Activated CD4-positive, alpha-beta T cell treated with anti-CD3 and anti-CD28 coated beads, Interleukin-2, amount 50 U/mL, for 4 hours (primary cell): ENCODE data around the gene ID3.

ENCODE experiments used
- DNase-seq, 2 experiments: peaks; one replicate each; pipeline ENCODE4 v3.0.0-alpha.2; 2020

Gene ID3, protein sequence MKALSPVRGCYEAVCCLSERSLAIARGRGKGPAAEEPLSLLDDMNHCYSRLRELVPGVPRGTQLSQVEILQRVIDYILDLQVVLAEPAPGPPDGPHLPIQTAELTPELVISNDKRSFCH

DNA sequence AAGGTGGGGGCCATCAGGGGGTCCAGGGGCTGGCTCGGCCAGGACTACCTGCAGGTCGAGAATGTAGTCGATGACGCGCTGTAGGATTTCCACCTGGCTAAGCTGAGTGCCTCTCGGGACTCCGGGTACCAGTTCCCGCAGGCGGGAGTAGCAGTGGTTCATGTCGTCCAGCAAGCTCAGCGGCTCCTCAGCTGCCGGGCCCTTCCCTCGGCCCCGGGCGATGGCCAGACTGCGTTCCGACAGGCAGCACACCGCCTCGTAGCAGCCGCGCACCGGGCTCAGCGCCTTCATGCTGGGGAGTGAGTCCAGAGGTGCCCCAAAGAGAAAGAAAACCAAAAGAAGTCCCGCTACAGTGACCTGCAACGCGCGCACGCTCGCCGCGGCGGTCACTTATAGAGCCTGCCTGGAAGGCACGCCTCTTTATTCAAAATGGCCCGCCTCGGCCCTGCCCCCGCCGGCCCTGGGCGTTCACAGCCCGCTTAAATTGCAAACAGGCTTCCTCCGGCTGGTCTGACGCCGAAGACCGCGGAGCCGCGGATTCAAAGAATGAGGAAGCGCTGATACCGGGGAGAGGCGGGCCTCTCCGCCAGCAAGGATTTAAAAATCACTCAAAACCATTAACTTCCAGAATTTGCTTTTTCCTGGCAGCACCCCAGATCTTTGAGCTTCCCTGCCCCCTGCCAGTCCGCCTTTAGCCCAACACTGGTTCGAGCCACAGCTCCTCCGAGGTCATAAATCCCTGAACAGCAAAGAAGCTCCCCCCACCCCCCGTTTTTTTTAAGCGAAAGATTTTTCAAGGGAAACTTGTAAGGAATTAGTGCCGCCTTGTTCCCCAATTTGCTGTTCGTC, at the start of gene ID3:
ID3 (minus strand) TSS at position 366 of the 849 bp plus-strand sequence; CDS start at position 291, 75 bp downstream.
- DNase-seq, result peak; percentile 87 to 90

DNA sequence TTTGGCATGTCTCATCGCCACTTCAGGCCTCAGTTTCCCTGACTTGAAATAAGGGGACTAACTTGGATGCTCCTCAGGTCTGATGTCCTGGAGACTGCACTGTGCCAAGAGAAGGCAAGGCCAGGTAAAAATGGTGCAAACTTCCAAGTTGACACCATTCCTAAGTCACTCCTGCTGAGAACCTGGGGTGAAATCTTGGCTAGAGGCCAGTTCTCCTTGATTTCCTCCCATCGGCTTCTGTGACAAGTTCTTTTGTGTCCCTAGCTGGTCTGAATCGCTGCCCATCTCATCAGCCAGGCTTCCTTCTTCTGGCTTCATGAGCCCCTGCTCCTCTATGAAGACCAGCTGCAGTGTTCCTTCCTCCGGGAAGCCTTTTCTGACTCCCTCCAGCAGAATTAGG, 48.6 kb upstream of the ID3 start:
- no peak for DNase-seq

DNA sequence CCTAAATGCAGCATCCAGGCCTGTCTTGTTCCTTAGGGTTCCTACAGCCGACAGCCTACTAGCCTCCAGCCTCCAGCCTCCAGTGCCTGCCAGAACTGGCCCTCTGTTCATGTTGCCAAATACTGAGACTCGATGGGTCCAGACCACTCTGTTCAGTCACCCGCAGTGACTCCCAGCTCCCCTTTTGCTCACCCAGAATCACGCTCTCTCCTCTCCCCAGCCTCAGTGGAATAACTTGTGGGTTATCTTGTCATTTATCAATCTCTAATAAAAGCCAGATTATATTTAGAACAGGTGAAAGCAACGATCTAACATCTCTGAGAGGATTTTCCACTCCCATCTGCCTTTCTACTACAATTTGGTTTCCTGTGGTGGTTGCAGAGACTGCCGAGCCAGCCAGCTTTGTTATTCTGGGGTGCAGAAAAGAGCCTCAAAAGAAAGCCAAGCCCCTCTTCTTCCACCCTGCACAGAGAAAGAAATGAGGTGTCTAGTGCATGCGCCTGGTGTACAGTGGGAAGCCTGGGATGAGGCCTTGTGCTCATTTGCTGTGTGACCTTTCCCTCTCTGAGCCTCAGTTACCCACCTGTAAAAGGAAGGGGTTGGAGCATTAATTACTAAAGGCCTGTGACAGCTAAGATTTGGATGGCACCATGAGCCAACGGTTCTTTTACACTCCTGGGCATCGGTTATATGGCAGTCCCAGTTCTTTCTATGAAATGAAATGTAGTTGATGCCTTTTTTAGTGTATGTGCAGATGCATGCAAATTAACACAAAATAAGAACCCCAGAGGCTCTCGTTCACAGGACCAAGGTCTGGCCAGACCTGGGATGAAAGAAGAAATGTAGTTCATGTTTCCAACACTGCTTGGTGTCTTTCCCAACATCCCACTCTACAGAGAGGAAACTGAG, 42.9 kb upstream of the ID3 start:
- no peak for DNase-seq

DNA sequence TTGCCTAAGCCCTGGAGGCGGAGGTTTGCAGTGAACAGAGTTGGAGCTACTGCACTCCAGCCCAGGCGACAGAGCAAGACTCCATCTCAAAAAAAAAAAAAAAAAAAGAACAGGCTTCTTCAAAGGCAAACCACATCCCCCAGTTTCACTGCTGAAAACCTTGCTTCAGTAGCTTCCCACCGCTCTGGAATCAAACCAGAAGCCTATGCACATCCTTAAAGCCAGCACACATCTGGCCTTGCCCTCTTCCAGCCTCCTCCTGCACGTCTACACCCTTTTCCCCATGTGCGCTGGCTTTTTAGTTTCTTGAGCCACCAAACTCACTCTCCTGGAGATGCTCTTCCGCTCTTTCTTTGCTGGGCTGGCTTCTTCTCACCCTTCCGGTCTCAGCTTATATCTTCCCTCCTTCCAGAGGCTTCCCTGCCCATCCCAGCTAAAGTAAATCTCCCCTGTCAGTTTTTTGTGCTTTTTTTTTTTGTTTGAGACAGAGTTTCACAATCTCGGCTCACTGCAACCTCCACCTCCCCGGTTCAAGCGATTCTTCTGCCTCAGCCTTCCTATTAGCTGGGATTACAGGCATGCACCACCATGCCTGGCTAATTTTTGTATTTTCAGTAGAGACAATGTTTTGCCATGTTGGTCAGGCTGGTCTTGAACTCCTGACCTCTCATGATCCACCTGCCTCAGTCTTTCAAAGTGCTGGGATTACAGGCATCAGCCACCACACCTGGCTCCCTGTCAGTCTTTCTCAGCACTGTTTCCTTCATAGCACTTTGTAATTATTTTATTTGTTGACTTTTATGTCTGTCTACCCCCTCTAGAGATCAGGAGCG, 42.0 kb upstream of the ID3 start:
- DNase-seq, result no peak

DNA sequence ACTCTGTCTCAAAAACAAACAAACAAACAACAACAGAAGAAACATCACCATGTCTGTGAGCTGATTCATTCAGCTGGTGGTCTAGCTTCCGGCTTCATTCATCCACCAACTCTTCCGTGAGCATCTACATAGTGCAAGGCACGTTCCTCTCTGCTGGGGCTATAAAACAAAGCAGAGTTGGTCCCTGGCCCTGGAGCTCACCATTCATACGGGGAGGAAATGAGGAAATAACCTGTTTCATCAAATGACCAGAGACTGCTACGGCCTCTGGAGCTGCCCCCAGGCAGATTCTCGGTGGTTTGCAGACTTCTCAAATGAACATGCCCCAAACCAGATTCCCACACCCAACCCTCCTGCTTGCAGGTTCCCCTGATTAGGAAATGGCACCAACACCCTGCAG, 41.0 kb upstream of the ID3 start:
- no peak for DNase-seq

DNA sequence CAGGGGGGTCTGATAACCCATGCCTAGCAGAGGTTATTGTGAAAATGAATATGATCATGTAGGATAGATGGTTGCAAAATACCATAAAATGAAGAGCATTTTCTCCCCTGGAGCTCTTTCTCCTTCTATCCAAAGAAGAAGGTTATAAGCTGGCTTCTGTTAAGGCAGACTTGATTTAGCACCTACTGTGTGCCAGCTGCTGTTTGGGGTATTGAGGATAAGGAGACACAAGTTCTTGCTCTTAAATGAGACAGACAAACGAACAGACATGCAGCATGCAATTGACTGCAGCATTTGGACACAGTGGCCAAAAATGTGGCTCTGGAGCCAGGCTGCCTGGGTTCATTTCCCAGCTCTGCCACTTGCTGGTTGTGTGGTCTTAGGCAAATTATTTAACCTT, 39.8 kb upstream of the ID3 start:
- DNase-seq, result no peak

DNA sequence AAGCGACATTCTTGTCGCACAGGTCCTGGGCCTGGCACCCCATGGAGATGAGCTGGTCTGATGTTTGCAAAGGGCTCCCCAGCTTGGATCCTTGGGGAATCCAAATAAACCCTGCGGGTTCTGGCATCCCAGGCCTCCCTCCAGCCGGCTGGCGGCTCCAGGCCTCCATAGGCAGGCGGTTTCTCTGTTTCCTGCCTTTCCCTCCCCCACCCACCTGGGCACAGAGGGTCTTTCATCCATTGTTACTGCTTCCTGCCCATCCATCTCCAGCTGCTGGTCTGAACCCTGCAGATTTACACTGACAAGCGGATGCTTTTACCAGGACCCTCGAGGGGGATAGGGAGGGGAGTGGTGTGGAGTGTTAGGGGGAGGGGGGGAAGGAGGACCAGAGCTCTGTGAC, 39.1 kb upstream of the ID3 start:
- no peak for DNase-seq

DNA sequence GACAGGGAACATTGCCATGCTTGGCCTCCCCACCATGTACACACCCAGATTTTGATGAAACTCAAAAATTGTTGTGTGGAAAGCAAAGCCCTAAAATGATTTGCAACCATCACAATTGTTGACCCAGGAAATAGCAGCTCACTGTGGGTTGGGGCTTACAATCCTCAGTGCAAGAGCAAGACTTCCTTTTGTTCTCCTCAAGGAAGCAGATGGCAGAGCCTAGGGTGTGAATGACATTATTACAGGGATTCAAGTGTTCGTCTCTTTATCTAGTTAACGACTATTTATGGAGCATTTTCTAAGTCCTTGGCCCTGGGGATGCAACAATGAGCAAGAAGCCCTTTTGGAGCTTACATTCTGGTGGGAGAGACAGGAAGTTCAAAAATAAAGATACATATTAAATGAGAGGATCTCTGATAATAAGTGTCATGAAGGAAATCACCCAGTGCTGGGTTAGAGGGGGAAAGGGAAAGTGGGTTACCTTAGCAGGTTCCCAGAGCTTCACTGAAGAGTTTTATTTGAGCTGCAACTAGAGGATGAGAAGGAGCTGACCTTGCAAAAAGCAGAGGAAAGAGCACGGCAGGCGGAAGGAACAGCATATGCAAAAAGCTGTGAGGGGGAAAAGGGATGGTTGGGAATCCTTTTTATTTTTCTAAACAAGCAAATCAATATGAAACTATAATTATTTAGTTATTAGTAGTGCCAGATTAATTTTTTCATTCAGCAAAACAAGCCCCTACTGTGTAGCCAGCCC, 38.5 kb upstream of the ID3 start:
- no peak for DNase-seq

DNA sequence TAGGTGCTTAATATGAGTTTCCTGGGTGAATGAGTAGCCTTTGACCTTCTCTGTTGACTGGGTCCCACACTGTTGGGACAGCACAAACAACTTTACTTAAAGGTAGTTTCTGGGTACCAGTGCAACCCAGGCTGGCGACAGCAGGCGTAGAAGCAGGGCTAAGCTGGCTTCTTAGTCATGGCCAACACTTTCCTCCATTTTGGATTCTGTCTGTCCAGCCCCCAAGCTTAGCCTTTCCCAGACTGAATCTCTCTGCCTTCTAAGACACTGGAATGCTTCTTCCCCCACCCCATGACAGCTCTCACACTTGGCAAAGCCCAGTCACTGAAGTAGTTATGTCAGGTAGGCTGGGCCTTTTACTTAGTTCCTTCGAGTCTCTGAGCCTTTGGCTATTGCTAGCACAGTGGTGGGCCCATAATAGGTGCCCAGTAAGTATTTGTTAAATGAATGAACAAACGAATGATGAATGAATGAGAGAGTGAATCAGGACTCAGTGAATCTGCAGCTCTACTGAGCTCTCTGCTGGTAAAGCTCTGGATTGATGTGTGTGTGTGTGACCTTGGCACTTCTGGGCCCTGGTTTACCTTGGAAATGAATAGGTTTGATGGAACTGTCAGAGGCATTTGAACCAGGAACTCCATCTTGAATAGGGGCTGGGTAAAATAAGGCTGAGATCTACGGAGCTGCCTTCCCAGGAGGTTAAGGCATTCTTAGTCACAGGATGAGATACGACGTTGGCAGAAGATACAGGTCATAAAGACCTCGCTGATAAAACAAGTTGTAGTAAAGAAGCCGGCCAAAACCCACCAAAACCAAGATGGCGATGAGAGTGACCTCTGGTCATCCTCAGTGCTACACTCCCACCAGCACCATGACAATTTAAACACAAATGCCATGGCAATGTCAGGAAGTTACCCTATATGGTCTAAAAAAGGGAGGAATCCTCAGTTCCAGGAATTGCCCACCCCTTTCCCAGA, 37.4 kb upstream of the ID3 start:
- no peak for DNase-seq

DNA sequence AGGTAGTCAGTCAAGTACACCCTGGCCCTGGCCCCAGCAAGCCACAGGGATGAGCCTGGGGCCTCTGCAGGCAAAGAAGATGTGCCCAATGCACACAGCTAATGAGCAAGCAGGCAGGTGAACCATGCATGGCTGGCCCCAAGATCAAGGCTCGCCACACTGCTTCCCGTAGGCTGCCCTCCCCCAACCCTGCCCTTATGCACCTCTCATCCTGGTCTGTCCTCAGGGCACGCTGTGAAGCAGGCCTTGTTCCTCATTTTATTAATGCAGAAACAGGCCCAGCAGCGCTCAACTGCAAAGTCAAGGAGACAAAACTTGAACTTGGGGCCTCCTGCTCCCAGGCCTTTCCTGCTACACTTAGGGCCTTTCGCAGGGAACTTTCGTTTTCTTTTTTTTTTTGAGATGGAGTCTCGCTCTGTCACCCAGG, 35.6 kb upstream of the ID3 start:
- no peak for DNase-seq

DNA sequence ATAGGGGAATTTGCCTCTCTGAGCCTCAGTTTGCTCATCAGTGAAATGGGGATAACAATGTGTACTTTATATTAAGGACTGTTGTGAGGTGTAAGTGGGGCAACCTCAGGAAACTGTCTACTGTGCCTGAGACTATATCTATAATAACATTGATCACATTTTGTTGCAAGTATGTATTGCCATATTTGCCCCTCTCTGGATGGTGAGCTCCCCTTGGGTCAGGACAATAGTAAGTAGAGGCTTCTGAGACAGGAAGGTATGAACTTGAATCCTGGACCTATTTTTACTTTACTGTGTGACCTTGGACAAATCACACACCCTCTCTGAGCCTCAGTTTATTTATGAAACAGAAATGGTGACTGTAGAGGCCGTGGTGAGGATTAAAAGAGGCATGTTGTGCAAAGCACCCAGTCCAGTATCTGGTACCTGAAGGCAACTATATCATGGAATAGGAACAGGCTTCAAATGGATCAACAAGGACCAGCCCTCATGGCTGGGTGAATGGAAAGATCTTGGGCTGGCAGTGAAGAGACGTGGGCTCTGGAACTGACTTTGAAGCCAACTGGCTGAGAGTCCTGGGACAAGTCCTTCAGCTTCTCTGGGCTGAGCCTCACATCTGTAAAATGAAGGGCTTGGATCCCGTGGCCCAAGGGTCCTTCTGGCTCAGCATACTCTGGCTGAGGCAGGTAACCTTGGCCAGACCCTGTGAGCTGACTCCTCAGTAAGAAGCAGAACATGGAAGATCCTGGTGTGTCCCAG, 35.0 kb upstream of the ID3 start:
- no peak for DNase-seq

DNA sequence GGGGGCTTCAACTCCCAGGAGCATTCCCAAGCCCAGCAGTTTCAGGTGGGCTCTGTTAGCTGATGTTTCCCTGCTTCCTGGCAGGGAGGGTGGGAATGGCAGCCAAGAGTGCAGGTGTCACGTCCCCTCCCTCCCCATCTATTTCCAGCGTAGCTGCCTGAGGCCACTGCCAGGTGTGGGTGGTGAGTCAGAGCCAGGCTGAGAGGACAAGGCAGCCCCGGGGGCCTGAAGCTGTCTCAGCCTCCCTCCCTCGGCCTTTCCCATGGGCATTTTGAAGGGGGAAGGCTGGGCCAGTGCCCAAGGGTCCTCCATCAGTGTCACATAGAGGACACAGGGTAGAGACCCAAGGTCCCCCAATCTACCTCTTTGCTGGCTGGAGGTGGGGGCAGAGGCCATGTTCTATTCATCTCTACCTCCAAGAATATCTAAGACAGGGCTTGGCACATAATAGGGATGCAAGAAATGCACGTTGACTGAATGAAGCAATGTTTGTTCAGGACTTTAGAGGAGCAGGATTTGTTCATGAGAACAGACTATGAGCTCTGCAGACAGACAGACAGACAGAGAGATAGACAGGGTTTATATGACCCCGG, 34.4 kb upstream of the ID3 start:
- no peak for DNase-seq

DNA sequence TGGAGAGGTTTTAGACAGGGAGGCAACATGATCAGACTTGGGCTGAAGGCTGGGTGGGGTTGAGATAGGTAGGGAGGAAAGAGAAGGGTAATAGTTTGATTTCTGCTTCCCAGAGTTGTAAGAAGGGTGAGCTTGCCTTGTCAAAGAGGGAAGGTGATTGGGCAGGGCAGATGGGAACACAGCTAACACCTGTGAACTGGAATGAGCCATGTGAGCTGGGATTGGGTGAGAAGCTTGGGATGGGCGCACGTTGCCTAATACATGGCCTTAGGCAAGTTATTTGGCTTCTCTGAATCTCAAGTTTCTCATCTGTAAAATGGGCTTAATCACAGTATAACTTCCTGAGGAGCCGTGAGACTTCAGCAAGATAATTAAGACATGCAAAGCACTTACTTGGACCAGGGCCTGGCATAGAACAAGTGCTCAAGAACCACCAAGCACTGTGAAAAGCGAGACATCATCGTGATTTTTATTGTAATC, 33.8 kb upstream of the ID3 start:
- no peak for DNase-seq

DNA sequence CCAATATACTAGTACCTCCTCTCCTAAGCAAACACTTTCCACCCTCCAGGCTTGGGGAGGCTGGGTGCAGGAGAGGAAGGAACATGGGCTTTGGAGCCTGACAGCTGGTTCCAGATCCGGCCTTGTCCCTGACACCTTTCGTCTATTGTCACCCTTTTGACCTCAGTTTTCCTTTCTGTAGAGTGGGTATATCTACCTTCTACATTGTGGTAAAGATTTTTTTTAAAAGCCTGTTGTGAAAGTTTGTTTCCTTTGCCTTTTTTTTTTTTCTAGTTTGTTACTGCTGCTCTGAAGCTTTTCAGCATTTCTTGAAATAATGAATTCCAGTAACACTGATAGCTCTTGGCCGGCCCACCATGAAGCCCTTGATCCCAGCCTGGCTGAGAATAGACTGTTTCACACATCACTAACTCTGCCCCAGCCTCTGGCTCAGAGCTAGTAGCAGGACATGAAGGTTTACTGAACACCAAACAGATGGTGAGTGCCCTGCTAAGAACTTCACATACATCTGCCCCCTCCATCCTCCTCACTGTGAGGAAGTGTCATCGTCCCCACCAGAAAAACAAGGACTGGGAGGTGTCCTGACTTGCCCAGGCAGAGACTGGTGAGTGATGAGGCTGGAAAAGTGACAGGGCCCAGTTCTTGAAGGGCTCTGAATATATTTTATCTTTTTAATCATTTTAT, 33.0 kb upstream of the ID3 start:
- no peak for DNase-seq

DNA sequence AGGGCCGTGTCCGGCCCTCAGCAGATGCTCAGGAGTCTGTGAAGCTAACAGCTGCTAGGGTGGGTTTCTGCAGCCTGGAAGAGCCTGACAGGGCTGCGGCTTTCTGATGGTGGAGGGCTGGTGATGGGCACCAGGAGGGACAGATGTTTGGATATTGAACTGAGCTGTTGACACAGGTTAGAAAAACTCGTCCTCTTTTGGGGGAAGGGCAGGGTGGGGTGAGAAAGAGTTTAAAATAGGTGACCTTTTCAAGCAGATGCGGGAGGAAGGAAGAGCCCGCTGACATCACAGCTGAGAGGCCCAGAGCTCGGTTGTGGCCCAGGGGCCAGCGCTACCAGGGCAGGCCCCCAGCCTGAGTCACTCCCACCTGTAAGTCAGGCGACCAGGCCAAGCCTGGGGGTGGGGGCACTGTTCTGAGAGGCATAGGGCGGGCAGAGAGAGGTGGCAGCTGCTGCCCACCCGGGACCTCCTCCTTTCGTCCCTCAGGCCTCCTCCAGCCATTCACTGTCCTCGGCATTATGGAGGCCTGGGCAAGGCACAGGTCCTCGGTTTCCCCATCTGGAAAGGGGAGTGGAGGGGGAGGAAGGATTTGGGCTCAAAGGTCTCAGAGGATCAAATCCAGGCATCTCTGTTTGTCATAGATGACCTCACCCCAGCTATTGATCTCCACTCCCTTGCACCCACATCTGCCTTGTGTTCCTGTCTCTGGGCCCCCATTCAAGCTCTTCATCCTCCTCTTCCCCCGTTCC, 32.3 kb upstream of the ID3 start:
- peak in 1 of 2 experiments; percentile 20 for DNase-seq

DNA sequence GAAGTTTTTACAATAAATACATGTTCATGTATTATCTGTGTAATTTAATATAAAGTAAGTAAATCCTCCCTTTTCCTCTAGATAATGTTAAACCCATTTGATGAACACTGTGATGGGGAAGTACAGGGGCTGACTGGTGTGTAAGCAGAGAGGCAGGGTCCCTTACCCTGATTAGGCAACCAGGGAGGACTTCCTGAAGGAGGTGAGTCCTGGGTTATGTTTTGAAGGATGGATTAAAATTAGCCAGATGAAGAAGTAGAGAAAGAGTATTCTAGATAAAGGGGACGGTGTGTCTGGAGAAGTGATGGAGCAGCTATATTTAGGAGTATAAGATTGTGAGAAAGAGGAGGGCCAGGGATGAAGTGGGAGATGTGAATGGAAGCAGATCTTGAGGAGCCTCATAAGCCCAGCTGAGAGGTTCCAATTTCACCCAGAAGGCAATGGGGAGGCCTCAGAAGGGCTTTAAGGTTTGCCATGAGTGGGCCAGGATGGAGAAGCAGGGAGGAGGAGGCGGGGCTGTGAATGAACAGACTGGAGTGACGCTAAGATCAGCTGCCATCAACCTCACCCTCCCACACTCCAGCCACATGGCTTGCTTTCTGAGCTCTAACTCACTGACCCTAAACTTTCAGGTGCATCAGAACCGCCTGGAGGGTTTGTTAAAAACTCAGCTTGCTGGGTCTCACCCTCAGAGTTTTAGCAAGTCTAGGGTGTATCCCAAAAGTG, 30.9 kb upstream of the ID3 start:
- DNase-seq, result no peak

DNA sequence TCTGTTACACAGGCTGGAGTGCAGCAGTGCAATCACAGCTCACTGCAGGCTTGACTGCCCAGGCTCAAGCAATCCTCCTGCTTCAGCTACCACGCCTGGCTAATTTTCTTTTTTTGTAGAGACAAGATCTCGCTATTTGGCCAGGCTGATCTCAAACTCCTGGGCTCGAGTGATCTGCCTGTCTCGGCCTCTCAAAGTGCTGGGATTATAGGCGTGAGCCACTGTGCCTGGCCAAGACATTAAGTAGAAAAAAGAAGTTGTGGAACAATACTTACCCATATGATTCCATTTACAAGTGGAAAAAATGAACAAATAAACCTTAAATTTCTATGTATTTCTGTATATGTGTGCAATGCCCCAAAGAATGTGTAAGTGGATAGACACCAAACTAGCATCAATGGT, 30.3 kb upstream of the ID3 start:
- DNase-seq, result no peak
